IMR-90 (cell line): ENCODE results near the gene KLHL29. TPM values are rescaled to one million over a fixed set of nuclear protein-coding genes. Genes with fewer than 3 reads are reported as not detected.

Experiments
- ATAC-seq: fragments of 200-7000 bp; cut with Tn5 transposase; 2 replicates; pipeline ENCODE4 v1.9.1; 2020; ENCODE audit warnings: low read depth, mild to moderate bottlenecking, moderate library complexity
- BruUV-seq: library from RNA; stranded (reverse); fragments of 400-500 nt; replicated peaks from 2 replicates; lab custom pipeline; 2021; lab: Mats Ljungman, UMichigan
- CTCF ChIA-PET: fragments of 300-600 bp; formaldehyde crosslinking; extraction: SDS; loops from one replicate; lab custom pipeline; 2021; ENCODE audit warnings: antibody characterized with exemption; lab: Yijun Ruan, JAX
- POLR2A ChIA-PET: fragments of 300-600 bp; sonication (Branson Sonifier 250); formaldehyde crosslinking; loops from one replicate; lab custom pipeline; 2022; ENCODE audit warnings: antibody characterized with exemption; ENCODE audit not compliant: unreplicated experiment; lab: Charles Lee
- DNase-seq: peaks from one replicate; pipeline ENCODE4 v3.0.0; 2013
- H2AFZ ChIP-seq: replicated peaks from 2 replicates; pipeline ENCODE3; 2013; ENCODE audit warnings: low read length, mild to moderate bottlenecking; ENCODE audit not compliant: poor library complexity
- H2AK5ac ChIP-seq: 2 replicates; pipeline ENCODE4 v1.6.1; 2013; ENCODE audit warnings: low read depth, low read length, inconsistent platforms
- H2AK9ac ChIP-seq: replicated peaks from 2 replicates; pipeline ENCODE3; 2013; ENCODE audit warnings: mild to moderate bottlenecking, low read depth, low read length, moderate library complexity; ENCODE audit not compliant: poor library complexity
- H2BK120ac ChIP-seq: 2 replicates; pipeline ENCODE4 v1.6.1; 2013; ENCODE audit warnings: low read depth, low read length, inconsistent platforms
- H2BK15ac ChIP-seq: 3 replicates; pipeline ENCODE4 v1.6.1; 2013; ENCODE audit warnings: low read depth, low read length, inconsistent platforms
- H2BK20ac ChIP-seq: 2 replicates; pipeline ENCODE4 v1.6.1; 2013; ENCODE audit warnings: low read depth, mild to moderate bottlenecking, inconsistent platforms, low read length, moderate library complexity
- H2BK5ac ChIP-seq: 2 replicates; pipeline ENCODE4 v1.6.1; 2013; ENCODE audit warnings: mild to moderate bottlenecking, low read depth, low read length, inconsistent platforms; ENCODE audit not compliant: poor library complexity, severe bottlenecking
- H3K14ac ChIP-seq: replicated peaks from 2 replicates; pipeline ENCODE4 v1.6.1; 2013; ENCODE audit warnings: low read depth, low read length, inconsistent platforms
- H3K18ac ChIP-seq: 2 replicates; pipeline ENCODE4 v1.6.1; 2013; ENCODE audit warnings: low read depth, low read length, control low read depth
- H3K23ac ChIP-seq: 2 replicates; pipeline ENCODE4 v1.6.1; 2013; ENCODE audit warnings: low read depth, low read length, inconsistent platforms
- H3K27ac ChIP-seq: 2 replicates; pipeline ENCODE4 v1.5.1; 2013; ENCODE audit warnings: mild to moderate bottlenecking, control low read depth, low read length; ENCODE audit not compliant: insufficient read depth
- H3K27me3 ChIP-seq: 2 replicates; pipeline ENCODE4 v1.6.1; 2013; ENCODE audit warnings: low read length; ENCODE audit not compliant: control insufficient read depth, insufficient read depth
- H3K36me3 ChIP-seq: 2 replicates; pipeline ENCODE4 v1.6.1; 2013; ENCODE audit warnings: low read length, mixed read lengths; ENCODE audit not compliant: control insufficient read depth, insufficient read depth
- H3K4ac ChIP-seq: 2 replicates; pipeline ENCODE4 v1.6.1; 2013; ENCODE audit warnings: low read depth, low read length, inconsistent platforms
- H3K4me1 ChIP-seq: 2 replicates; pipeline ENCODE4 v1.6.1; 2013; ENCODE audit warnings: low read length, mixed read lengths; ENCODE audit not compliant: control insufficient read depth, insufficient read depth
- H3K4me2 ChIP-seq: 2 replicates; pipeline ENCODE4 v1.6.1; 2013; ENCODE audit warnings: low read depth, mild to moderate bottlenecking, control low read depth, low read length, moderate library complexity
- H3K4me3 ChIP-seq: 2 replicates; pipeline ENCODE4 v1.5.1; 2013; ENCODE audit warnings: low read depth, mild to moderate bottlenecking, control low read depth, low read length, moderate library complexity; ENCODE audit not compliant: insufficient read depth
- H3K56ac ChIP-seq: 2 replicates; pipeline ENCODE4 v1.6.1; 2013; ENCODE audit warnings: low read length, inconsistent platforms; ENCODE audit not compliant: insufficient read depth; ENCODE audit errors: extremely low read depth
- H3K79me1 ChIP-seq, 2 experiments: 2 replicates each; pipeline ENCODE4 v1.6.1; 2013; ENCODE audit warnings: low read length in 2 of 2, inconsistent platforms in 1 of 2, low read depth in 1 of 2
- H3K9ac ChIP-seq: 2 replicates; pipeline ENCODE4 v1.6.1; 2013; ENCODE audit warnings: low read depth, low read length, control low read depth
- H3K9me1 ChIP-seq: 2 replicates; pipeline ENCODE4 v1.6.1; 2013; ENCODE audit warnings: low read length, inconsistent platforms; ENCODE audit not compliant: insufficient read depth
- H3K9me3 ChIP-seq: 2 replicates; pipeline ENCODE4 v1.6.1; 2013; ENCODE audit warnings: low read length; ENCODE audit not compliant: control insufficient read depth, insufficient read depth
- H4K20me1 ChIP-seq: 2 replicates; pipeline ENCODE4 v1.6.1; 2013; ENCODE audit warnings: low read length, inconsistent platforms; ENCODE audit not compliant: insufficient read depth
- H4K5ac ChIP-seq: 2 replicates; pipeline ENCODE4 v1.6.1; 2013; ENCODE audit warnings: mild to moderate bottlenecking, low read depth, low read length, control low read depth
- H4K8ac ChIP-seq, 2 experiments: 2 replicates each; pipeline ENCODE4 v1.6.1; 2013; ENCODE audit warnings: low read depth in 2 of 2, low read length in 2 of 2, control low read depth in 1 of 2, inconsistent platforms in 1 of 2
- H4K91ac ChIP-seq: 2 replicates; pipeline ENCODE4 v1.6.1; 2013; ENCODE audit warnings: low read depth, low read length, inconsistent platforms; ENCODE audit not compliant: insufficient read depth
- BHLHE40 ChIP-seq: fragments of 150-350 bp; IDR thresholded peaks from 2 replicates; pipeline ENCODE4 v1.6.1; 2016; ENCODE audit warnings: mild to moderate bottlenecking, low read depth, low read length
- CEBPB ChIP-seq: IDR thresholded peaks from 2 replicates; pipeline ENCODE4 v1.6.1; 2012; ENCODE audit warnings: low read depth, low read length, improper control_type of control experiment
- CHD1 ChIP-seq: IDR thresholded peaks from 2 replicates; pipeline ENCODE4 v1.6.1; 2012; ENCODE audit warnings: low read depth, low read length, improper control_type of control experiment
- FOS ChIP-seq: fragments of 150-350 bp; IDR thresholded peaks from 2 replicates; pipeline ENCODE4 v1.6.1; 2016; ENCODE audit warnings: low read depth, low read length
- MAFK ChIP-seq: IDR thresholded peaks from 2 replicates; pipeline ENCODE4 v1.6.1; 2012; ENCODE audit warnings: low read depth, low read length, improper control_type of control experiment
- MAZ ChIP-seq: IDR thresholded peaks from 2 replicates; pipeline ENCODE4 v1.6.1; 2012; ENCODE audit warnings: low read depth, mild to moderate bottlenecking, low read length, improper control_type of control experiment, moderate library complexity, borderline replicate concordance
- NFE2L2 ChIP-seq: fragments of 150-350 bp; IDR thresholded peaks from 2 replicates; pipeline ENCODE4 v1.6.1; 2016; ENCODE audit warnings: low read depth, mild to moderate bottlenecking, low read length
- POLR2A ChIP-seq: IDR thresholded peaks from 2 replicates; pipeline ENCODE4 v1.6.1; 2012; ENCODE audit warnings: mild to moderate bottlenecking, low read depth, low read length
- RAD21 ChIP-seq: IDR thresholded peaks from 2 replicates; pipeline ENCODE4 v1.6.1; 2012; ENCODE audit warnings: low read length, improper control_type of control experiment
- RCOR1 ChIP-seq: IDR thresholded peaks from 2 replicates; pipeline ENCODE4 v1.6.1; 2012; ENCODE audit warnings: mild to moderate bottlenecking, low read length, improper control_type of control experiment; ENCODE audit not compliant: insufficient replicate concordance
- RFX5 ChIP-seq: IDR thresholded peaks from 2 replicates; pipeline ENCODE4 v1.8.0; 2012; ENCODE audit warnings: low read depth, mild to moderate bottlenecking, low read length, moderate library complexity
- SMC3 ChIP-seq: fragments of 150-350 bp; IDR thresholded peaks from 2 replicates; pipeline ENCODE4 v1.6.1; 2016; ENCODE audit warnings: low read depth, mild to moderate bottlenecking, antibody characterized with exemption, low read length, moderate library complexity
- WGBS, 2 experiments: methylation state at CpG; one replicate each; pipeline versions ENCODE4 v1.1.5 to v1.1.7; 2013; ENCODE audit warnings: missing lambda C conversion rate in 2 of 2; ENCODE audit not compliant: insufficient read length in 1 of 2; ENCODE audit errors: extremely low coverage in 2 of 2; 5-methylcytosine and 5-hydroxymethylcytosine counted together
- dilution Hi-C: fragments of 300-500 bp; cut with HindIII; formaldehyde crosslinking; loops from one replicate; pipeline ENCODE4 v1.14.3; 2018; ENCODE audit warnings: low sequenced_read_pairs; ENCODE audit not compliant: unreplicated experiment
- in situ Hi-C: fragments of 300-500 bp; cut with MboI; formaldehyde crosslinking; loops from 3 replicates; pipeline ENCODE4 v1.14.3; 2019; ENCODE audit warnings: low sequenced_read_pairs, inconsistent platforms, mixed read lengths
- intact Hi-C: fragments of 100-400 bp; cut with micrococcal nuclease; formaldehyde crosslinking; loops from 2 replicates; pipeline ENCODE4 v1.10.0; 2022
- polyA plus RNA-seq, 3 experiments: library from polyadenylated mRNA; depleted of rRNA; stranded (reverse); fragments of >200 nt; gene quantifications; 2 replicates each; pipeline ENCODE4 v1.2.3, GENCODE V29; 2012; ENCODE audit warnings: low replicate concordance in 1 of 3
- total RNA-seq: library from RNA; depleted of rRNA; stranded (reverse); fragments of >200 nt; gene quantifications from 2 replicates; pipeline ENCODE4 v1.2.3, GENCODE V29; 2012
- TF ChIP-seq, protein P1 (sequence below): fragments of 150-350 bp; IDR thresholded peaks from 2 replicates; pipeline ENCODE4 v1.6.1; 2017; ENCODE audit warnings: mild to moderate bottlenecking, antibody characterized with exemption, low read length, low read depth
- TF ChIP-seq, protein P2 (sequence below): conservative IDR thresholded peaks from 2 replicates; pipeline ENCODE4 v1.5.1; 2012; ENCODE audit warnings: mild to moderate bottlenecking, low read depth, low read length, improper control_type of control experiment

Gene KLHL29
- total and polyA plus RNA-seq, 2 of the 4 experiments (the other 2 are of a cell fraction): 2.0 to 8.0 TPM

DNA sequence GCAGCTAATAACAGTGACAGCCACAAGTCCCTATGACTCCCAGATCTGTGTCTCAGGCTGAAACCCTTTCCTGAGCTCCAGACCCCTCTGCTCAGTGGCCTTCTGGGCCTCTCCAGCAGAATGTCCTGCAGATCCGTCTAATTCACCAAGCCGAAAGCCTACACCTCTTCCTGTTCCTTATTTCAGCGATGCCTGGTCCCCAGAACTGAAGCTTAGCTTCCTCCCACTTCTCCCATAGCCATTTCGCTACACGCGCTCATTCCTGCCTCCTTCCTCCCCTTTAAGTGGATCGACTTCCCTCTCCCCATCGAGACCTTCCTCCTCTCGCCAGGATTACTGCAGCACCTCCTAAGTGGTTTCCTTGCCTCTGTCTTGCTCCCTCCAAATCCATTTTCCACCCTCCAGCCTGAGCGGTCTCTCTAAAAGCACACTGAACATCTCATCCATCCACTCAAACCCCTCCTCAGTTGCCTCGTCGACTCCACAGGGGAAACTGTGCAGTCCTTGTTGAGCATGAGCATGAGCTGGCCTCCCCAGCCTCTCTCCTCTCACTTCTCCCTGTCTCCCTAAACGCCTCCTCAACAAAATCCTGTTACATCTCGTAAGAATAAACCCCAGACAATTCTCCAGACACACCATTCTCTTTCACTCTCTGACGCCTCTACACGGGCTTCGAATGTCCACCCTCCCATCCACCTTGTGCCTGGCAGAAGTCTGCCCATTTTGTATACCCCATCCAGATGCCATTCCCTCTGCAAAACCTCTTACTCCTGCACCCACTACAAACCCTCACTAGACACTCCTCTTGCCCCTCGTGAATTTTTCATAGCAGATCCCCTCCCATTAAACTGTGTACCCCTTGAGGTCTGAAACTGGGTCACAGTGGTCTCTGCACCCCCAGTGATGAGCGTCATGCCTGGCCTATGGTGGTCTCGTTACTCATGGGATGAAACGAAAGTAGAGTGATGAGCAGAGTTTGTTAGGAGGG is 309.4 kb downstream of the KLHL29 start:
- ATAC-seq: no peak
- no peak overlapping the region for H3K14ac ChIP-seq
- H3K56ac ChIP-seq: no peak overlapping the region
- H2BK20ac ChIP-seq: no peak overlapping the region
- no peak overlapping the region for H2AK5ac ChIP-seq
- H3K9me3 ChIP-seq: no peaks in the 10 kb centered on the region
- dilution Hi-C loops (no loop called here), intact Hi-C loops (no loop called here), in situ Hi-C loops (no loop called here)
- no peaks in the 10 kb centered on the region for H3K27me3 ChIP-seq
- no peak overlapping the region for H4K91ac ChIP-seq
- H2AK9ac ChIP-seq: no peak overlapping the region
- no peak overlapping the region for H4K5ac ChIP-seq
- ChIA-PET POLR2A (no interaction called here), CTCF (no interaction called here)
- no peak for TF ChIP-seq MAZ
- TF ChIP-seq RCOR1: no peak
- TF ChIP-seq, protein P1, sequence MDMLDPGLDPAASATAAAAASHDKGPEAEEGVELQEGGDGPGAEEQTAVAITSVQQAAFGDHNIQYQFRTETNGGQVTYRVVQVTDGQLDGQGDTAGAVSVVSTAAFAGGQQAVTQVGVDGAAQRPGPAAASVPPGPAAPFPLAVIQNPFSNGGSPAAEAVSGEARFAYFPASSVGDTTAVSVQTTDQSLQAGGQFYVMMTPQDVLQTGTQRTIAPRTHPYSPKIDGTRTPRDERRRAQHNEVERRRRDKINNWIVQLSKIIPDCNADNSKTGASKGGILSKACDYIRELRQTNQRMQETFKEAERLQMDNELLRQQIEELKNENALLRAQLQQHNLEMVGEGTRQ: no peak
- TF ChIP-seq BHLHE40: no peak
- TF ChIP-seq, protein P2, sequence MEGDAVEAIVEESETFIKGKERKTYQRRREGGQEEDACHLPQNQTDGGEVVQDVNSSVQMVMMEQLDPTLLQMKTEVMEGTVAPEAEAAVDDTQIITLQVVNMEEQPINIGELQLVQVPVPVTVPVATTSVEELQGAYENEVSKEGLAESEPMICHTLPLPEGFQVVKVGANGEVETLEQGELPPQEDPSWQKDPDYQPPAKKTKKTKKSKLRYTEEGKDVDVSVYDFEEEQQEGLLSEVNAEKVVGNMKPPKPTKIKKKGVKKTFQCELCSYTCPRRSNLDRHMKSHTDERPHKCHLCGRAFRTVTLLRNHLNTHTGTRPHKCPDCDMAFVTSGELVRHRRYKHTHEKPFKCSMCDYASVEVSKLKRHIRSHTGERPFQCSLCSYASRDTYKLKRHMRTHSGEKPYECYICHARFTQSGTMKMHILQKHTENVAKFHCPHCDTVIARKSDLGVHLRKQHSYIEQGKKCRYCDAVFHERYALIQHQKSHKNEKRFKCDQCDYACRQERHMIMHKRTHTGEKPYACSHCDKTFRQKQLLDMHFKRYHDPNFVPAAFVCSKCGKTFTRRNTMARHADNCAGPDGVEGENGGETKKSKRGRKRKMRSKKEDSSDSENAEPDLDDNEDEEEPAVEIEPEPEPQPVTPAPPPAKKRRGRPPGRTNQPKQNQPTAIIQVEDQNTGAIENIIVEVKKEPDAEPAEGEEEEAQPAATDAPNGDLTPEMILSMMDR: no peak
- no peak for TF ChIP-seq RFX5
- TF ChIP-seq RAD21: no peak
- TF ChIP-seq SMC3: no peak
- no peak for TF ChIP-seq FOS
- TF ChIP-seq POLR2A: no peak
- no peak for TF ChIP-seq CHD1
- no peak for TF ChIP-seq NFE2L2
- TF ChIP-seq MAFK: no peak
- TF ChIP-seq CEBPB: no peak
- H3K18ac ChIP-seq: no peak overlapping the region
- H2AFZ ChIP-seq: no peak overlapping the region
- no peak overlapping the region for H3K4me3 ChIP-seq
- H3K27ac ChIP-seq: no peak overlapping the region
- no peak overlapping the region for H3K4me2 ChIP-seq
- H3K9ac ChIP-seq: no peak overlapping the region
- no peak overlapping the region; the same call in 1 of the 2 replicates for H2BK120ac ChIP-seq
- no peak overlapping the region for H3K23ac ChIP-seq
- no peak overlapping the region for H2BK5ac ChIP-seq
- H2BK15ac ChIP-seq: no peak overlapping the region; the same call in 2 of the 3 replicates
- H4K8ac ChIP-seq: no peak overlapping the region
- peaks cover 0 to 19% of the 10 kb centered on the region in 2 experiments; a peak in 2 of 4 replicates for H3K79me1 ChIP-seq
- H3K36me3 ChIP-seq: peaks cover 43% of the 10 kb centered on the region; the same call in 1 of the 2 replicates
- peaks cover 29% of the 10 kb centered on the region for H3K9me1 ChIP-seq
- no peak overlapping the region for H3K4ac ChIP-seq
- no peak for DNase-seq
- peaks cover 13% of the 10 kb centered on the region for H4K20me1 ChIP-seq
- 92% methylated on average over 15 of the region's 21 CpGs; no CpG with 5 or more reads in 1 of the 2 experiments for WGBS, 2 experiments
- BruUV-seq: no TSS peak
- H3K4me1 ChIP-seq: peaks cover 19% of the 10 kb centered on the region
